GM12892 (cell line): ENCODE measurements around the gene SLCO1B3.

ENCODE experiments used
- POLR2A ChIP-seq: IDR thresholded peaks from 2 replicates; pipeline ENCODE4 v1.6.1; 2011; ENCODE audit warnings: low read depth, low read length, control low read depth
- TAF1 ChIP-seq: IDR thresholded peaks from 2 replicates; pipeline ENCODE4 v1.6.1; 2011; ENCODE audit warnings: low read depth, mild to moderate bottlenecking, control low read depth, low read length, borderline replicate concordance

DNA sequence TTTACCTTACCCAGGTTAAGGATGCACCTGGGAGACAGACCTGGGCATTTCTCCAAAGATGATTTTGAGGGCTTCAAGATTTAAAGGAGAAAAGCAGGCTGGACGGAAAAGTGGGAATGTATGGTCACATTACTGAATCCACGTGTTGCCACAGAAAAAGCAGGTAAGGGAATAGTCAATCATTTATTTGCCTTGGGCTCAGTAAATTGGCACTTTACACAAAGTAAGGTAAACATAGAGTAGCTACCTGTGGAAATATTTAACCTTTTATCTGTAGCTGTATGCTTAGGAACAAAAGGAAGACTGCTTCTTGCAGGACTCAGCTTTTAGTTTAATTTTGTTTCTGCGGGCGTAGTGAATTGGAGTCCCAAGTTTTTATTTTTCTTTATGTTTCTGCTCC lies 153.3 kb downstream of the SLCO1B3 start:
- TF ChIP-seq TAF1 (no peak), POLR2A (no peak)
